A549 (cell line): Measurements from ENCODE around the gene GNB1.

Experiments used
- CHD2 ChIP-seq: fragments of 150-350 bp; IDR thresholded peaks from 2 replicates; pipeline ENCODE4 v1.6.1; 2014; ENCODE audit warnings: low read length; ENCODE audit not compliant: partially characterized antibody
- CTCF ChIP-seq: fragments of >200 bp; sonication (Bioruptor Twin); formaldehyde crosslinking; IDR thresholded peaks from 3 replicates; pipeline ENCODE4 v1.5.1; 2016
- FOSB ChIP-seq: fragments of 250-450 bp; sonication (Bioruptor Pico); IDR thresholded peaks from 2 replicates; pipeline ENCODE4 v1.5.0; 2020; ENCODE audit warnings: mild to moderate bottlenecking, moderate library complexity
- NR3C1 ChIP-seq: fragments of >200 bp; sonication (Bioruptor Twin); formaldehyde crosslinking; IDR thresholded peaks from 3 replicates; pipeline ENCODE4 v1.6.1; 2017
- POLR2A ChIP-seq: IDR thresholded peaks from 2 replicates; pipeline ENCODE4 v1.6.1; 2012; ENCODE audit warnings: mild to moderate bottlenecking, low read length
- SMC3 ChIP-seq: fragments of >200 bp; sonication (Bioruptor Twin); formaldehyde crosslinking; IDR thresholded peaks from 3 replicates; pipeline ENCODE4 v1.6.1; 2018; ENCODE audit warnings: inconsistent platforms
- TF ChIP-seq, protein P1 (sequence below): IDR thresholded peaks from 2 replicates; pipeline ENCODE4 v1.6.1; 2012

DNA sequence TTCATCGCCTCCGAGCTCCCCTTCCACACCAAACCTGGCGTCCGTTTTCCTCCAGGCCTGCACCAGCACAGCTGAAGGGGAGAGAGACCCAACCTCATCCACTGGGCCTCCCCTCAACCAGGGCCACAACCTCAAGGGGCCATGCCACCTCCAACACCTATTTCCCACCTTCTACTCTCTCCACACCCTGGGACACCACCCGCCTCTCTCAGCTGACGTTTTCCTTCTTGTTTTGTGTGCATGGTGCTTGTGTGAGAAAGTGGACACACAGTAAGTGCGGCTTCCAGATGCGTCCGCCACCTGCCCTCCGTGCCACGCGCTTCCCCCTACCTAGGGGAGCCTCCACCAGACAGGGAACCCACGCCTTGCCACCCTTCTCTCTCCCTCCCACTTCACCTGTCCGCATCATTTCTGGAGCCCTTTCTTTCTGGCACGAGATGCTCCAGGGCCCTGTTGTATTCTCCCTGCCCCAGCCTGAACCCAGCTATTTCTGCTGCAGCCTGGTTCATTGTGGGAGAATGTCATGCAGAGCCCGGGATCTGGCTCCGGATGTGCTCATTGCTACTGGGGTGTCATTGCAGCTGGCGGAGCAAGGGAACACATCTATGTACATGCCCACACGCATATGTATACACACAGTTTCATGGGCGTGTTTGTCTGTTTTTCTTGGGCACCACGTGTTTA is 1.3 kb upstream of the GNB1 start:
- TF ChIP-seq NR3C1, result no peak
- TF ChIP-seq CHD2, result no peak
- TF ChIP-seq SMC3, result no peak
- TF ChIP-seq, protein P1, sequence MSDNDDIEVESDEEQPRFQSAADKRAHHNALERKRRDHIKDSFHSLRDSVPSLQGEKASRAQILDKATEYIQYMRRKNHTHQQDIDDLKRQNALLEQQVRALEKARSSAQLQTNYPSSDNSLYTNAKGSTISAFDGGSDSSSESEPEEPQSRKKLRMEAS, result no peak
- TF ChIP-seq FOSB (CRISPR knock-in tag), result no peak
- no peak for TF ChIP-seq CTCF
- TF ChIP-seq POLR2A, result no peak
